AG09309 (cell line): ENCODE data around the gene PTPRN2.
A peak's percentile ranks its signal among the peaks of the same experiment; 100 is the strongest.
"Not testable (repeated sequence)": the region's sequence is repeated elsewhere in the genome, so short reads cannot be mapped to it uniquely, and the experiment has no call there.

Experiments used
- DNase-seq: peaks from one replicate; pipeline ENCODE4 v3.0.0-alpha.2; 2010; ENCODE audit warnings: low read depth
- H3K4me3 ChIP-seq: 2 replicates; pipeline ENCODE4 v1.5.1; 2011; ENCODE audit warnings: mild to moderate bottlenecking, low read depth, low read length, moderate library complexity; ENCODE audit not compliant: control insufficient read depth
- TF ChIP-seq, protein P1 (sequence below): IDR thresholded peaks from 2 replicates; pipeline ENCODE4 v1.5.1; 2011; ENCODE audit warnings: mild to moderate bottlenecking, low read depth, low read length, inconsistent platforms; ENCODE audit not compliant: insufficient read depth, control insufficient read depth; ENCODE audit errors: missing control alignments

The PTPRN2 gene

GRCh38 chr7:158357106-158357897, 230.3 kb downstream of the PTPRN2 start:
- H3K4me3 ChIP-seq, result no peak overlapping the region
- DNase-seq, result no peak
- TF ChIP-seq, protein P1, sequence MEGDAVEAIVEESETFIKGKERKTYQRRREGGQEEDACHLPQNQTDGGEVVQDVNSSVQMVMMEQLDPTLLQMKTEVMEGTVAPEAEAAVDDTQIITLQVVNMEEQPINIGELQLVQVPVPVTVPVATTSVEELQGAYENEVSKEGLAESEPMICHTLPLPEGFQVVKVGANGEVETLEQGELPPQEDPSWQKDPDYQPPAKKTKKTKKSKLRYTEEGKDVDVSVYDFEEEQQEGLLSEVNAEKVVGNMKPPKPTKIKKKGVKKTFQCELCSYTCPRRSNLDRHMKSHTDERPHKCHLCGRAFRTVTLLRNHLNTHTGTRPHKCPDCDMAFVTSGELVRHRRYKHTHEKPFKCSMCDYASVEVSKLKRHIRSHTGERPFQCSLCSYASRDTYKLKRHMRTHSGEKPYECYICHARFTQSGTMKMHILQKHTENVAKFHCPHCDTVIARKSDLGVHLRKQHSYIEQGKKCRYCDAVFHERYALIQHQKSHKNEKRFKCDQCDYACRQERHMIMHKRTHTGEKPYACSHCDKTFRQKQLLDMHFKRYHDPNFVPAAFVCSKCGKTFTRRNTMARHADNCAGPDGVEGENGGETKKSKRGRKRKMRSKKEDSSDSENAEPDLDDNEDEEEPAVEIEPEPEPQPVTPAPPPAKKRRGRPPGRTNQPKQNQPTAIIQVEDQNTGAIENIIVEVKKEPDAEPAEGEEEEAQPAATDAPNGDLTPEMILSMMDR, result no peak

DNA sequence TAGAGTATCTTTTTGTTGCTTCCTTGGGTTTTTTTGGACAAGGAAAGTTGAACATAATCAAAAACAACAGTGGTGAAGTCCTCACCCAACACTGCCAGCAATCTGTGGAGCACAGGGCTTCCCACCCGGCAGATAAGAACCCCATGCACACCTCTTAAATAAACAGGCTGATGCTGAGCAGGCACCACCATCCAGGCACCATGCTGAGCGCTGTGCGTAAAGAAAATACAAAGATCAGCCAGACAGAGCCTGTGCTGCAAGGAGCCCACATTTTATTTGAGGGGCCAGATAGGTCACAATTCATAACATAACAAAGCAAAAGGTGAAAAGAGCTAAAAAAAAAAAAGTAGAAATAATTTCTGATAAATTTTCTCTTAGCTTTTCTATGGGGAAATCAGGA, 231.2 kb downstream of the PTPRN2 start:
- DNase-seq, result no peak
- TF ChIP-seq, protein P1, result no peak
- H3K4me3 ChIP-seq, result no peak overlapping the region

DNA sequence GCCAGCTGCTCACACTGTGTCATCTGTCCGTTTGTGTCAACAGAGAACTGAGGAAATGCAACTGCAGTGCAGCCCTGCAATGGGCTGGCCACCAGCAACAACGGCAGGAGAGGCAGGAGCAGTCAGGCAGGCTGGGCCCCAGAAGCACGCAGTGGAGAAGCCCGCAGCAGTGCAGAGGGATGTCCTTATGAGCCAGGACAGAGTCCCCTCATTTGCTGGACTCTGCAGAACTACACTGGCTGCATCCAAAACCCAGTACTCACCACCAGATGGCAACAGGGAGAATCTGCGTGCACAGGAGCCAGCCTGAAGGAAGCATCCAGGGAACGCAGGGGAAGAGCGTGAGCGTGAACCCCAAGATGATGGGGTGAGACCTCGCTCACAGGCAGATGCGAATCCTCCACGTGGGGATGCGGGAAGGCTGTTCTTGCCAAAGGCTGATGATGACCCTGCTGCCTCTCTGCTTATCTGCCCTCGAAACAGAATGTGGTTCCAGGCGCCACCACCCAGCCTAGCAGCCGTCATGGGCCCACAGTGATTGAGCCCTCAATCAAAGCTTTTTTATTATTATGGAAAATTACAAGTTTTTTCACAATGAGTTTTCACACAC, 232.1 kb downstream of the PTPRN2 start:
- TF ChIP-seq, protein P1, result peak; percentile 15
- no peak for DNase-seq
- H3K4me3 ChIP-seq, result no peak overlapping the region

DNA sequence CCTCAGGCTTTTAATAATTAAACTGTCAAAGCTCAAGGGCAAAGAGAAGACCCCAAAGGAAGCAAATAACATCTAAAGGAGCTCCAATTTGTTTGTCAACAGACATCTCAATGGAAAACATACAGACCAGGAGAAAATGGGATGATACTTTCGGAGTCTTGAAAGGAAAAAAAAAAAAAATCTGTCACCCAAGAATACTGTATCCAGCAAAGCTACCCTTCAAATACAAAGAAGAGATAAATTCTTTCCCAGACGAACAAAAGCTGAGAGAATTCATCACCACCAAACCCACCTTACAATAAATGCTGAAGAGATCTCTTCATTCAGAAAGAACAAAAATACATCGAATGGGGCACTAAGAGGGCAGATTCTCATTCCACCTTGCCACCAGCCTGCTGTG, 232.8 kb downstream of the PTPRN2 start:
- H3K4me3 ChIP-seq, result no peak overlapping the region
- DNase-seq, result no peak
- TF ChIP-seq, protein P1, result no peak

GRCh38 chr7:158353606-158354570, 233.7 kb downstream of the PTPRN2 start:
- TF ChIP-seq, protein P1, result peak; percentile 14
- DNase-seq, result no peak
- H3K4me3 ChIP-seq, result no peak overlapping the region

GRCh38 chr7:158351899-158352729, 235.5 kb downstream of the PTPRN2 start:
- not testable (repeated sequence) for H3K4me3 ChIP-seq, DNase-seq
